ENCODE data around the gene KCNN2. TPM values are rescaled to one million over a fixed set of nuclear protein-coding genes. Genes with fewer than 3 reads are reported as not detected.

KCNN2 gene
- total RNA-seq, 1 donor: not detected

DNA sequence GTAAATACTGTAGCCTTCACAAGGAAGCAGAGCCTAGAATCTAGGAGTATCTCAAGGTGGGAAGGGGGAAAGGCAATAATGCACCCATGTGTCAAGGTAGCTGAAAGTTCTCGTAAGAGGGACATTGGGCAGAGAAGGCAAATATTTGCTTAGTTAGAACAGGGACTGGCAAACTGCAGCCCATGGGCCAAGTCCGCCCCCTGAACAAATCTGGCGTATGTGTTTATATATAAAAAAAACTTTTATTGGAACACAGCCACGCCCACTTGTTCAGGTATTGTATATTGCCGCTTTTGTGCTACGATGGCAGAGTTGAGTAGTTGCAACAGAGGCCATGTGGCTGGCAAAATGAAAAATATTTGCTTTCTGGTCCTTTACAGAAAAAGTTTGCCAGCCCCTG is 16.1 kb downstream of the KCNN2 start:
- Histone ChIP-seq H3K9me3 (ENCODE audit: low read depth, low read length) (no peaks in the 10 kb centered on the region), H3K4me2 (ENCODE audit: insufficient read depth, low read length) (no peak overlapping the region), H3K27me3 (ENCODE audit: insufficient read depth, low read length) (no peaks in the 10 kb centered on the region), H4K20me1 (ENCODE audit: insufficient read depth, low read length) (no peaks in the 10 kb centered on the region), H3K27ac (ENCODE audit: low read depth, low read length) (no peak overlapping the region), H3K4me1 (ENCODE audit: insufficient read depth, low read length) (no peaks in the 10 kb centered on the region), H3K36me3 (ENCODE audit: insufficient read depth, low read length) (no peaks in the 10 kb centered on the region), H3K79me2 (ENCODE audit: insufficient read depth, low read length) (no peaks in the 10 kb centered on the region), H2AFZ (ENCODE audit: low read length) (no peak overlapping the region), H3K4me3 (ENCODE audit: insufficient read depth, low read length) (no peak overlapping the region)
- no peak for TF ChIP-seq CTCF (IDR thresholded peaks at IDR 0.05; ENCODE audit: extremely low read depth, low read depth, low read length)
- no peak for DNase-seq (ENCODE audit: insufficient read length, low spot score, missing footprints)

DNA sequence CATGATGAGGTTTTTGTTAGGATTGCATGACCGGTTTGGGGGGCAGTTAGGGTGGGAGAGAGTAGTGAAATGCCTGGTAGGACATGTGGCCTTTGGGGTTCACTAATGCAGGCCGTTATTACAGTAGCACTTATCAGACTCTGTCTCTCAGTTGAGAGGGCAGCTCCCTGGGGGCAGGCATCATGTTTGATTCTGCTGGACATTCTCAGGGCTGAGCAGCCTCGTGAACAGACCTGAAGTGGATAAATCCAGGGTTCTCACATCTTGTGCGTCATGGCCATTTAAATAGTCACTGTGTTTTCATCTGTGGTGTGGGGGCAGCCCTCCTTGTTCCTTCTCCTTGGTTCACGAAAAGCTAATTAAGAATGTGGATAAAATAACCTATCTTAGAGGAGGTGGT is 18.9 kb downstream of the KCNN2 start:
- no peak for DNase-seq (ENCODE audit: insufficient read length, low spot score, missing footprints)
- Histone ChIP-seq H3K27ac (ENCODE audit: low read depth, low read length) (no peak overlapping the region), H4K20me1 (ENCODE audit: insufficient read depth, low read length) (no peaks in the 10 kb centered on the region), H3K27me3 (ENCODE audit: insufficient read depth, low read length) (no peaks in the 10 kb centered on the region), H3K9me3 (ENCODE audit: low read depth, low read length) (no peaks in the 10 kb centered on the region), H3K79me2 (ENCODE audit: insufficient read depth, low read length) (no peaks in the 10 kb centered on the region), H3K4me3 (ENCODE audit: insufficient read depth, low read length) (no peak overlapping the region), H2AFZ (ENCODE audit: low read length) (no peak overlapping the region), H3K4me2 (ENCODE audit: insufficient read depth, low read length) (no peak overlapping the region), H3K36me3 (ENCODE audit: insufficient read depth, low read length) (no peaks in the 10 kb centered on the region), H3K4me1 (ENCODE audit: insufficient read depth, low read length) (no peaks in the 10 kb centered on the region)
- TF ChIP-seq CTCF (IDR thresholded peaks at IDR 0.05; ENCODE audit: extremely low read depth, low read depth, low read length): no peak

DNA sequence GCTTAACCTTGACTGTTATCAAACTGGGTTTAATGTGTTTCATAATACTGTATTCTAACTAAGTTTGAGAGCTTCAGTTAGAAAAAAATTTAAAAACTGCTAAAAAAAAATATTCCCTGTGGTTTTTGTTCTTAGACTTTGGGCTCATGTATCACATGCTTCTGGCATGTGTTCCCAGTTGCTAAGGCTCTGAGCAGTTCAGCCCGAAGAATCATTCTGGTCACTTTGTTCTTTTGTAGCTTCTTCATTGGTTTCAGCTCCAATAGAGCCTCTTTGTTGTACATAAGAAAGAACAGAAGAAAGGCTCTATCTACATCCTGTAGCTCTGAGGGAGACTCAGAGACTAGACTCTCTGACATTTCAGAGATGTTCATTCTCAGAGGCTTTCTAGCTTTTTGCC is 25.6 kb downstream of the KCNN2 start:
- Histone ChIP-seq H3K79me2 (ENCODE audit: insufficient read depth, low read length) (no peaks in the 10 kb centered on the region), H3K4me2 (ENCODE audit: insufficient read depth, low read length) (no peak overlapping the region), H3K27ac (ENCODE audit: low read depth, low read length) (no peak overlapping the region), H3K4me3 (ENCODE audit: insufficient read depth, low read length) (no peak overlapping the region), H3K4me1 (ENCODE audit: insufficient read depth, low read length) (no peaks in the 10 kb centered on the region), H4K20me1 (ENCODE audit: insufficient read depth, low read length) (no peaks in the 10 kb centered on the region), H3K9me3 (ENCODE audit: low read depth, low read length) (no peaks in the 10 kb centered on the region), H2AFZ (ENCODE audit: low read length) (no peak overlapping the region), H3K36me3 (ENCODE audit: insufficient read depth, low read length) (no peaks in the 10 kb centered on the region), H3K27me3 (ENCODE audit: insufficient read depth, low read length) (no peaks in the 10 kb centered on the region)
- TF ChIP-seq CTCF (IDR thresholded peaks at IDR 0.05; ENCODE audit: extremely low read depth, low read depth, low read length): no peak
- DNase-seq (ENCODE audit: insufficient read length, low spot score, missing footprints): no peak

DNA sequence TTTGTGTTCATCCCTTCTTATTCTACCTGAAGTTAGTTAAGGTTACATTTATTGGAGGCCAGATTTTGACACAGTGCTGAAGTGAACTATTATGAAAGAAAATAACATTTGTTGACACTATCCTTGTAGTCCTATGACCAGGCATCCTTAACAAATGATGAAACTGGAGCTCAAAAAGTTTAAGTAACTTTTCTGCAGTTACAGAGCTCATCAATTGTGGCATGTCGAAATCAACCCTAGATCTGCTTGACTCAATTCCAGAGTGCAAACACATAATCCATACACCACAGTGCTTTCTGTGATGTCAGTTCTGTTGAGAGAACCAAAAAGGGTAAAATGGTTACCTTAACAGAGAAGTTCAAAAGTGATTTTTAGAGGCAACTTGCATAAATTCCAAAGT is 28.6 kb downstream of the KCNN2 start:
- Histone ChIP-seq H3K36me3 (ENCODE audit: insufficient read depth, low read length) (no peaks in the 10 kb centered on the region), H3K79me2 (ENCODE audit: insufficient read depth, low read length) (no peaks in the 10 kb centered on the region), H3K4me2 (ENCODE audit: insufficient read depth, low read length) (no peak overlapping the region), H3K27ac (ENCODE audit: low read depth, low read length) (no peak overlapping the region), H3K9me3 (ENCODE audit: low read depth, low read length) (no peaks in the 10 kb centered on the region), H3K4me1 (ENCODE audit: insufficient read depth, low read length) (no peaks in the 10 kb centered on the region), H2AFZ (ENCODE audit: low read length) (no peak overlapping the region), H4K20me1 (ENCODE audit: insufficient read depth, low read length) (no peaks in the 10 kb centered on the region), H3K4me3 (ENCODE audit: insufficient read depth, low read length) (no peak overlapping the region), H3K27me3 (ENCODE audit: insufficient read depth, low read length) (no peaks in the 10 kb centered on the region)
- TF ChIP-seq CTCF (IDR thresholded peaks at IDR 0.05; ENCODE audit: extremely low read depth, low read depth, low read length): no peak
- no peak for DNase-seq (ENCODE audit: insufficient read length, low spot score, missing footprints)
